ENCODE measurements around the gene KIAA2012. TPM values are rescaled to one million over a fixed set of nuclear protein-coding genes. Genes with fewer than 3 reads are reported as not detected.

KIAA2012 gene
- total RNA-seq, 1 donor from 2014 or later, result not detected

DNA sequence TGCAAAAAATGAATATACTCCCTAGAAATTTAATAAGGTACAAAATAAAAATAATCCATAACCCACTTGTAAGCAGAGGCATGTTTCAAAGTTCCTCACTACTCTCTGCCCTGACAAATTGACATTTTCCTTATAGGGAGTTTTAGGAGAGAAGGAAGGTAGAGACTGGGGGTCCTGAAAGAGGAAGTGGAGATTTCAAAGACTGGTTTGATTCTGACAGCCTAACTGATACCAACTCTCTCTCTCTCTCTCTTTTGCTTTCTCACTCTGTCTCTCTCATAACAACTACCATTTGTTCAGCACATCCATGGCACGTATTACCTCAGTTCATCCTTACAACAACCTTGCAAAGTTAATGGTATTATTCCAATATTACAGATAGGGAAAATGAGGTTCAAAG, 20.8 kb upstream of the KIAA2012 start:
- Mint-ChIP-seq H3K36me3 (ENCODE audit: low read depth) (no peaks in the 10 kb centered on the region), H3K27ac (no peak overlapping the region)

DNA sequence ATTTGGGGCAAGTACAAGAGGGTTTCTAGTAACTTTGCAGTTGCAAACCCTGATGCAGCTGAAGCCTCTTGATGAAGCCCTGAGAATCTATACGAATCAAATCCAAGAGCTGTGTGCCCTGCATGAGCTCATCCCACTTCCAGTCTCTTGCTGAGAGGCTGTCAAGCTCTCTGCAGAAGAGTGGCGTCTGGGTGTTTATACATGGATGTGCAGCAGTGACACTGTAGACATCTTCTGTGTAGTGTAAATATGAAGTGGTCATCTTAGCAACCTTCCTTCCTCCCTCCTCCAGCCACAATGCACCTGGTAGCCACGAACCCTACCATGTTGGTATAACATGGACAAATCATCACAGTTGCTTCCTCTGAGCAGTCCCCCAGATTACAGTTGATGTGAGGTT, 18.4 kb upstream of the KIAA2012 start:
- H3K27me3 Mint-ChIP-seq, result peaks cover 42% of the 10 kb centered on the region
- intact Hi-C loops (cut with micrococcal nuclease), result no loop called here
- no peak overlapping the region for H3K27ac Mint-ChIP-seq
- H3K36me3 Mint-ChIP-seq (ENCODE audit: low read depth), result no peaks in the 10 kb centered on the region
- no peaks in the 10 kb centered on the region for H3K9me3 Mint-ChIP-seq
- no peak for DNase-seq
- H3K4me1 Mint-ChIP-seq, result no peaks in the 10 kb centered on the region
- no peak overlapping the region for H3K4me3 Mint-ChIP-seq

More for the DNA sequence above, 20.8 kb upstream of the KIAA2012 start:
- Mint-ChIP-seq H3K27me3 (peaks cover 38% of the 10 kb centered on the region), H3K4me3 (no peak overlapping the region), H3K9me3 (no peaks in the 10 kb centered on the region), H3K4me1 (no peaks in the 10 kb centered on the region)
- DNase-seq, result no peak
- intact Hi-C loops (cut with micrococcal nuclease), result no loop called here

DNA sequence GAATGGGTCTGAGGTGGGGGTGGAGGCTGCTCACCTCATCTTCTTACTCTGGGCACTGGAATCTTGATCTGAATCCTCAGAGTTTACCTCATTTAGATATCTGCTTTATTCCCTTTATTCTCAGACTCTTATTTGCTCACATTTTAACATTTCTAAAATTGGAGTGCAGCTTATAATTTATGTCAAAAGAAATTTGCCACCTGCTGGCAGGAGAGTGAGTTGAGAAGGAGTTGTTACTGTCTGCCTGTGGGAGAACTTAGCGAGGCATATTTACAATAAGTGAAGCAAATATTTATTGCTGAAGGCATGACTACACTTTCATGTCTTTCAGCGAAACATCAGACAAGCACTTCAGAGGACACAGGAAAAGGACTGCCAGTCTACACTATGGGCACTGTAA, 16.4 kb upstream of the KIAA2012 start:
- Mint-ChIP-seq H3K27me3 (peaks cover 36% of the 10 kb centered on the region), H3K9me3 (no peaks in the 10 kb centered on the region), H3K4me1 (no peaks in the 10 kb centered on the region), H3K4me3 (no peak overlapping the region), H3K27ac (no peak overlapping the region), H3K36me3 (ENCODE audit: low read depth) (no peaks in the 10 kb centered on the region)
- intact Hi-C loops (cut with micrococcal nuclease), result no loop called here
- DNase-seq, result no peak

DNA sequence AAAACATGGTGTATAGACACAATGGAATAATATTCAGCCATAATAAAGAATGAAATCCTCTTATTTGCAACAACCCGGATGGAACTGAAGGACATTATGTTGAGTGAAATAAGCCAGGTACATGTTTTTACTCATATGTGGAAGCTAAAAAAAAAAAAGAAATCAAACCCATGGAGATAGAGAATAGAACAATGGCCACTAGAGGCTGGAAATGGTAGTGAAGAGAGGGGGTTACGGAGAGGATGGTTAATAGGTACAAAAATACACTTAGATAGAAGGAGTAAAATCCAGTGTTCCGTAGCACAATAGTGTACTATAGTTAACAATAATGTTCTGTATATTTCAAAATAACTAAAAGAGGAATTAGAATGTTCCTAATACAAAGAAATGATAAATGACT, 12.8 kb upstream of the KIAA2012 start:
- Mint-ChIP-seq H3K9me3 (no peaks in the 10 kb centered on the region), H3K27me3 (peaks cover 27% of the 10 kb centered on the region), H3K4me3 (no peak overlapping the region), H3K36me3 (ENCODE audit: low read depth) (no peaks in the 10 kb centered on the region), H3K27ac (no peak overlapping the region), H3K4me1 (peaks cover 4% of the 10 kb centered on the region)
- no peak for DNase-seq
- intact Hi-C loops (cut with micrococcal nuclease), result no loop called here

DNA sequence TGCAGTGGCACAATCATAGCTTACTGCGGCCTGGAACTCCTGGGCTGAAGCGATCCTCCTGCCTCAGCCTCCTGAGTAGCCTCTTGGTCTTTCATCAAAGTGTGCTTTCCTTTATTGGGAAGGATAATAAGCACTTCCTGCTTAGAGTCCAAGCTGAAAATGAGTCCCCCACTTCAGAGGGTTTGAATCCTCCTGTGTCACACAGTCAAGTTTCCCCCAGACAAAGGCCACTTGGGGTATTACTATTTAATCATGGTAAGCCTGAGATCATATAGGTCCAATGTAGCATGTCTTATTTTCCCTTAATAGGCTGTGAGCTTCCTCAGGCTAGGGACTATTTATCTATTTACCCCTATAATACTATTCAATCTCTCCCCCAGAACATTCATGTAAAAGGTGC, 11.4 kb upstream of the KIAA2012 start:
- Mint-ChIP-seq H3K27ac (no peak overlapping the region), H3K27me3 (peaks cover 21% of the 10 kb centered on the region), H3K9me3 (no peaks in the 10 kb centered on the region), H3K4me1 (peaks cover 4% of the 10 kb centered on the region), H3K4me3 (no peak overlapping the region), H3K36me3 (ENCODE audit: low read depth) (no peaks in the 10 kb centered on the region)
- no peak for DNase-seq
- intact Hi-C loops (cut with micrococcal nuclease), result no loop called here

DNA sequence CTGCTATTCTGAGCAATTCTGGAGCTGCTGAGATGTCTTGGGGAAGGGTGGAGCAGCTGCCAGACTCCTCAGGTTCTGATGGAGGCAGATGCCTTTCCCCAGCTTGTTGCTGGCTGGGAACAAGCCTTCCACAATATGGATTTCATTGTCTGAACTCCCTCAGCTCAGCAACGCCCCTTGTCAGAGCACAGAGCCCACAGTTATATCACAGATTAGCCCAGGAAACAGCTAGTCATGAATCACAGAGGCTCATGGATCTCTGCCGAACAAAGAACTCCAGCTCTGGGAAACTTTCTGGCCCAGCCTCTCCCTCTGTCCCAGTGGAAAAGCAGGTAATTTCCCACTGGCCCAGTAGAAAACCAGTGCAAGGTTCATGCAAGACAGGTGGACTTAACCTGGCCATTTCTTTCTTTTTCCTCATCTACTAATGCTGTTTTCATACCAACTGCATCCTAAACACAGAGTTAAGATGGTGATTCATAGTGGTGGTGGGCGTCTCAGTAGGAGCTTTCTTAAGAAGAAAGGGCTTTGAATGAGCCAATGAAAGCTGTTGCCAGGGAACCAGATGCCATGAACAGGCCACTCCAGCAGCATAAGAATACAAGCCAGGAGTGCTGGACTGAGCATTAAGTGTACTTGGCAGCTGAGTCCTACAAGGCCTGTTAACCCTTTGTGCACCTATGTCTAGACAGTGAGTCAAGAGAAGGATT, 8.7 kb upstream of the KIAA2012 start:
- no peak for DNase-seq
- H3K27me3 Mint-ChIP-seq, result peaks cover 16% of the 10 kb centered on the region
- intact Hi-C loops (cut with micrococcal nuclease), result no loop called here
- H3K4me3 Mint-ChIP-seq, result no peak overlapping the region
- H3K9me3 Mint-ChIP-seq, result no peaks in the 10 kb centered on the region
- peaks cover 4% of the 10 kb centered on the region for H3K4me1 Mint-ChIP-seq
- no peak overlapping the region for H3K27ac Mint-ChIP-seq
- no peaks in the 10 kb centered on the region for H3K36me3 Mint-ChIP-seq (ENCODE audit: low read depth)

DNA sequence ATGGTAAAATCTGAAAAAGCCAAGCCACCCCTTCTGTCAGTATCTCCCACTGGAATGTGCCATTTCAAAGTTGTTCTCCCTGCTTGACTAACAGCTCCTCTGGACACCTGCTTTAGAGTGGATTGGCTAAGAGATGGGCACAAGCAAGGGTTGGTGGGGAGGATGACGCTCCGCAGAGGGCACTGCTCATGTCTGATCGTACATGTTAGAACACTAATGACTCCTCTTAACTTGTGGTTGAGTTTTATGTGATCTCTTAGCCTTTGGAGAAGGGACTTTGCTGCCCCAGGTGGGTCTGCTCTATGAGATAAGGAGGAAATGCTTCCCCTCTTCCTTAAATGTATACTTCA, 8.2 kb upstream of the KIAA2012 start:
- H3K4me3 Mint-ChIP-seq, result no peak overlapping the region
- peaks cover 12% of the 10 kb centered on the region for H3K27me3 Mint-ChIP-seq
- H3K9me3 Mint-ChIP-seq, result no peaks in the 10 kb centered on the region
- peaks cover 4% of the 10 kb centered on the region for H3K4me1 Mint-ChIP-seq
- H3K36me3 Mint-ChIP-seq (ENCODE audit: low read depth), result no peaks in the 10 kb centered on the region
- no peak overlapping the region for H3K27ac Mint-ChIP-seq
- no peak for DNase-seq
- intact Hi-C loops (cut with micrococcal nuclease), result no loop called here

DNA sequence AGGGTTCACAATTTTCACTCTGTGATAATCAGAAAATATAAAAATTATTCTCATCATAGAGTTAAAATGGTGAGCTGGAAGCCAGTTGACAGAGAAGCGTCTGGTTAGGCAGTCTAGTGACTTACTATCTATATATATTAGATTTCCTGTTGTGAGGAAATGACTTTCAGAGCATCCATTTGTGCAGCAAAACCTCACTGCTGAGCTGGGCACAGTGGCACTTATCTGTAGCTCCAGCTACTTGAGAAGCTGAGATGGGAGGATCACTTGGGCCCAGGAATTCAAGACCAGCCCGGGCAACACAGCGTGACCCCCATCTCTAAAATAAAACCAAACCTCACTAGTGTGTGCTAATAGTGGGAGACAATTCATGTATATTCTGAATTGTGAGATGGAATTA, 7.2 kb upstream of the KIAA2012 start:
- no peak overlapping the region for H3K27ac Mint-ChIP-seq
- H3K36me3 Mint-ChIP-seq (ENCODE audit: low read depth), result no peaks in the 10 kb centered on the region
- peaks cover 4% of the 10 kb centered on the region for H3K4me1 Mint-ChIP-seq
- H3K4me3 Mint-ChIP-seq, result no peak overlapping the region
- no peak for DNase-seq
- intact Hi-C loops (cut with micrococcal nuclease), result no loop called here
- H3K9me3 Mint-ChIP-seq, result no peaks in the 10 kb centered on the region
- H3K27me3 Mint-ChIP-seq, result peaks cover 9% of the 10 kb centered on the region

DNA sequence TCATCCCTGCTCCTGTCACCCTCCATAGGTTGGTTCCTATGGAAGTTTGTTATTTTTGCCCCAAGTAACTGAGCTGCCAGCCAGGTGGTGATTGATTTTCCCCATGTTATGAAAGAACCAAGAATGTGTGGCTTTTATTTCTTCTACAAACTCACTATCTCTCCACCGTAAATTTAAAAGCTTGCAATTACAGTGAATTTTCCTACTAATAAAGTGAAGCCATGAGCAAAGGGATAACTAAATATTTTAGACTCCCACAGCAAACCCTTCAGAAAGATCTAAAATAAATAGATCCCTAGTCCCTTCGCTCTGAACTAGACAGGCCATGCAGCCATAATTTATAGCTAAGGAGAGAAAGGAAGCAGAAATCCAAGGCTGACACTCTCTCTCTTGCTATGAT, 6.2 kb upstream of the KIAA2012 start:
- no peak overlapping the region for H3K27ac Mint-ChIP-seq
- H3K4me1 Mint-ChIP-seq, result peaks cover 4% of the 10 kb centered on the region
- no peaks in the 10 kb centered on the region for H3K9me3 Mint-ChIP-seq
- H3K36me3 Mint-ChIP-seq (ENCODE audit: low read depth), result no peaks in the 10 kb centered on the region
- DNase-seq, result no peak
- peaks cover 9% of the 10 kb centered on the region for H3K27me3 Mint-ChIP-seq
- intact Hi-C loops (cut with micrococcal nuclease), result no loop called here
- H3K4me3 Mint-ChIP-seq, result no peak overlapping the region

DNA sequence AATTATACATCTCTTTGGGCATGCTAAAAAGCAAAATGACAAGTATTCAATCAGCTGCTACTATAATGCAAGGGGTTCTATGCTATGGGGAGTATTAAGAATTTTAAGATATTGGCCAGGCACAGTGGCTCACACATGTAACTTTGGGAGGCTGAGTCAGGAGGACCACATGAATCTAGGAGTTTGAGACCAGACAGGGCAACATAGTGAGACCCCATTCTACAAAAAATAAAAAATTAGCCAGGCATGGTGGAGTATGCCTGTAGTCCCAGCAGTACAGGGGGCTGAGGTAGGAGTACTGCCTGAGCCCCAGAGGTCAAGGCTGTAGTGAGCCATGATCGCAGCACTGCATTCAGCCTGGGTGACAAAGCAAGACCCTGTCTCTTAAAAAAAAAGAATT, 5.5 kb upstream of the KIAA2012 start:
- H3K36me3 Mint-ChIP-seq (ENCODE audit: low read depth), result no peaks in the 10 kb centered on the region
- no peaks in the 10 kb centered on the region for H3K9me3 Mint-ChIP-seq
- peaks cover 7% of the 10 kb centered on the region for H3K27me3 Mint-ChIP-seq
- no peak for DNase-seq
- intact Hi-C loops (cut with micrococcal nuclease), result no loop called here
- no peak overlapping the region for H3K4me3 Mint-ChIP-seq
- H3K27ac Mint-ChIP-seq, result no peak overlapping the region
- peaks cover 4% of the 10 kb centered on the region for H3K4me1 Mint-ChIP-seq

DNA sequence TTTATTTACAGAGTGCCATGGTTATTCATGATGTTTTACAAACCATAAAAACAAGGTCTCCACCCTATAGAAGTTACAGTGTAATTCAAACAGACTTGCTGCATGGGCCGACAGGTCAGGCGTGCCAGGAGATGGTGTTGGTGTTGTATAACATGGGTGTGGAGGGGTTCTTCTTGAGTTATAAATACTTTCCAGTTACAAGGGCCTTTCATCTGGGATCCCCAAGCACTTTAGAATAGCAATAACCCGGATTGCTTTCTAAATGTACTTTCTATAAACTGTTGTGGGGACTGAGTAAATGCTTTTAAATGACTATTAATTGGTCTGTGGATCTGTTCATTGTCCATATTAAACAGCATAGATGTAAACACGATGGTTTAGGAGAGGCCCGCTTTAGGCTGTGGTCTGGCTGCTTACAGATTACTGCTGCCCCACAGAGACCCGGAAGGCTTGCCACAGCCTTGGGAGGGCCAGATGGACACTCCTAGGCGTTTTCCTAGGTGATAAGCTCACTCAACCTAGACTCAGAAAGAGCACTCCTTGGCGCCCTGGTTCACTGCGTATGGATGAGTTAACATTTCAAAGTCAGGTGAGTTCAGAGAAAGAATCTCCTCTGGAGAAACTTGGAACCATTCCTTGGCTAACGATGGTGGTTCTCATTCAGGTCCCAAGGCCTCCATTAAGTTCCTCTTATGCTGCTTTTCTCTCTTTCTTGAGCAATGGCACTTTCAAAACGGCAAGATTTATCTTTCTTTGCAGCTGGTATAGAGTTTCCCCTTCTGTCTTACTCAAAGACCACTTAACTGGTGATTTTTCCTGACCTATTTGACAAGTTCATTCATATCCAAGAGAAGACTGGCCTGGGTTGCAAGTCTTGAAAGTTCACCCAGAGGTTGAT, 3.6 kb upstream of the KIAA2012 start:
- H3K9me3 Mint-ChIP-seq, result no peaks in the 10 kb centered on the region
- no peaks in the 10 kb centered on the region for H3K36me3 Mint-ChIP-seq (ENCODE audit: low read depth)
- intact Hi-C loops (cut with micrococcal nuclease), result no loop called here
- H3K4me1 Mint-ChIP-seq, result peaks cover 2% of the 10 kb centered on the region
- DNase-seq, result no peak
- no peak overlapping the region for H3K27ac Mint-ChIP-seq
- peaks cover 6% of the 10 kb centered on the region for H3K27me3 Mint-ChIP-seq
- no peak overlapping the region for H3K4me3 Mint-ChIP-seq

DNA sequence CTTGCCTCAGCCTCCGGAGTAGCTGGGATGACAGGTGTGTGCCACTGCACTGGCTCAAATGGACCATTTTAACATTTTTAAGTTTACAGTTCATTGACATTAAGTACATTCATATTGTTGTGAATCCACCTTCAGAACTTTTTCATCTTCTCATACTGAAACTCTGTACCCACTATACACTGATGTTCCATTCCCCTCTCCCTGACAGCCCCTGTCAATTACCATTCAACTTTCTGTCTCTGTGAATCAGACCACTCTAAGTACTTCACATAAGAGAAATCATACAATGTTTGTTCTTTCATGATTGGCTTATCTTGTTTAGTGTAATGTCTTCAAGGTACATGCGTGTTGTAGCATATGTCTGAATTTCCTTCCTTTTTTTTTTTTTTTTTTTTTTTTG, 1.9 kb upstream of the KIAA2012 start:
- no peaks in the 10 kb centered on the region for H3K9me3 Mint-ChIP-seq
- no peaks in the 10 kb centered on the region for H3K36me3 Mint-ChIP-seq (ENCODE audit: low read depth)
- no peaks in the 10 kb centered on the region for H3K4me1 Mint-ChIP-seq
- H3K4me3 Mint-ChIP-seq, result no peak overlapping the region
- peaks cover 10% of the 10 kb centered on the region for H3K27me3 Mint-ChIP-seq
- H3K27ac Mint-ChIP-seq, result no peak overlapping the region
- intact Hi-C loops (cut with micrococcal nuclease), result no loop called here
- DNase-seq, result no peak

DNA sequence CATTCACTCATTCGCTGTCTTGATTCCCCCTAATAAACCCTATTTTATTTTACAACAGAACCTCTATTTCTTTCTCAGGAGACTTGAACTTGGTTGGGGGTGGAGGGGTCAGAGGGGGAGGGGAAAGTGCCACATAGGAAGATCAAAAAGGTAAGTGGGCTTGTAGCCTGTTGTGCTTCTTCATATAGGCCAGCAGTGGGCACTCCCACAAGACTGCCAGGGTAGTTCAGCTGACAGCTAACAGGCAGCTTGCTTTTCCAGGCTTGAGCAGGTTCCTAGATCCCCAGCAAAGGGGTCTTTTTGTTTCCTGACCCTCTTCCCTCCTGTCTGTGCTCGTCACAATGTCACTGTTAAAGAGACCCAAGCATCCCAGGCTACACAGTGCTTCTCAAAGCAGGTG, 829 bp upstream of the KIAA2012 start:
- H3K27ac Mint-ChIP-seq, result no peak overlapping the region
- intact Hi-C loops (cut with micrococcal nuclease), result no loop called here
- no peaks in the 10 kb centered on the region for H3K36me3 Mint-ChIP-seq (ENCODE audit: low read depth)

DNA sequence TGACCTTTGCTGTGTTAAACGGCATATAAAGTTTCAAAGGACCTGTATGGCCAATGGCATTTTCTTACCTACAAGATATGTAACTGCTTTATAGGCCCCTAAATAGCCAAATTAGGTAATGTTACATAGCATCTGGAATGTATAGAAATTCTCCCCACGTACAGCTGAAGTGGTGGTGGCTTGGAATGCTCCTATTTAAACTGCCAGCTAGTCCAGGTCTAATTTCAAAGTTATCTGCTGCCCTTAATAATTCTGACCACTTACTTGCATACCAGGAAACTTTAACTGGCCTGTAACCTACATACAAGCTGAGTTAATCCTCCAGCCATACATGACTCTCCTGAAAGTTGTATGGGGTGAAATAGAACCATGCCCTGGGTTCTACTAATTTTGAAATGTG, 1.3 kb downstream of the KIAA2012 start:
- intact Hi-C loops (cut with micrococcal nuclease), result no loop called here
- Mint-ChIP-seq H3K4me1 (no peaks in the 10 kb centered on the region), H3K27me3 (peaks cover 6% of the 10 kb centered on the region)

More for the DNA sequence above, 829 bp upstream of the KIAA2012 start:
- H3K9me3 Mint-ChIP-seq, result no peaks in the 10 kb centered on the region
- H3K27me3 Mint-ChIP-seq, result peaks cover 6% of the 10 kb centered on the region
- DNase-seq, result no peak
- H3K4me3 Mint-ChIP-seq, result no peak overlapping the region
- no peaks in the 10 kb centered on the region for H3K4me1 Mint-ChIP-seq

More for the DNA sequence above, 1.3 kb downstream of the KIAA2012 start:
- Mint-ChIP-seq H3K4me3 (no peak overlapping the region), H3K36me3 (ENCODE audit: low read depth) (no peaks in the 10 kb centered on the region), H3K27ac (no peak overlapping the region), H3K9me3 (no peaks in the 10 kb centered on the region)
- no peak for DNase-seq

Measured in activated CD4-positive, alpha-beta T cell treated with anti-CD3 and anti-CD28 coated beads, Interleukin-2, amount 10 ng/mL, durations not matched to agents 24 days and 14 days (primary cell).